Gastrocnemius medialis (tissue), 4 donors: Measurements from ENCODE around the gene PIK3R6. TPM values are rescaled to one million over a fixed set of nuclear protein-coding genes. Genes with fewer than 3 reads are reported as not detected.

Experiments
- ATAC-seq, 2 donors: fragments of 150-250 bp; one replicate each; pipeline ENCODE4 v1.9.1; 2016
- DNase-seq, 2 donors: peaks; one replicate each; pipeline ENCODE4 v3.0.0-alpha.2; 2019
- H3K27ac ChIP-seq, 4 donors: fragments of 200-600 bp; sonication (generic); 1 replicate in 1 of 4; 2 replicates in 3 of 4; pipeline ENCODE4 v1.5.1; 2016 to 2018; ENCODE audit warnings: mild to moderate bottlenecking in 2 of 4, moderate library complexity in 1 of 4
- H3K27me3 ChIP-seq, 3 donors: fragments of 200-600 bp; sonication (generic) in 2 of 3; 1 replicate in 1 of 3; 2 replicates in 2 of 3; pipeline versions ENCODE4 v1.5.1 to v1.6.0; 2016 to 2019; ENCODE audit warnings: mild to moderate bottlenecking in 1 of 3, moderate library complexity in 1 of 3
- H3K36me3 ChIP-seq, 2 donors: fragments of 200-600 bp; sonication (generic) in 1 of 2; one replicate each; pipeline ENCODE4 v1.5.1; 2017 to 2018
- H3K4me1 ChIP-seq, 2 donors: fragments of 200-600 bp; sonication (generic) in 1 of 2; one replicate each; pipeline ENCODE4 v1.5.1; 2016 to 2017; ENCODE audit warnings: mild to moderate bottlenecking in 2 of 2
- H3K4me3 ChIP-seq, 4 donors: fragments of 200-600 bp; sonication (generic) in 3 of 4; 1 replicate in 1 of 4; 2 replicates in 3 of 4; pipeline ENCODE4 v1.5.1; 2016 to 2019; ENCODE audit warnings: mild to moderate bottlenecking in 2 of 4
- H3K9me3 ChIP-seq, 3 donors: fragments of 200-600 bp; sonication (generic) in 2 of 3; 1 replicate in 1 of 3; 2 replicates in 2 of 3; pipeline ENCODE4 v1.5.1; 2016 to 2019
- CTCF ChIP-seq, 5 experiments: fragments of 450-650 bp in 3 of 5; fragments of 200-600 bp in 2 of 5; sonication (generic) in 2 of 5; IDR thresholded peaks in 4 of 5; conservative IDR thresholded peaks in 1 of 5; 1 replicate in 4 of 5; 2 replicates in 1 of 5; pipeline ENCODE4 v1.5.1; 2016 to 2019; ENCODE audit warnings: antibody characterized with exemption in 5 of 5, mild to moderate bottlenecking in 3 of 5, moderate library complexity in 3 of 5
- POLR2A ChIP-seq, 2 donors: fragments of 450-650 bp; IDR thresholded peaks; one replicate each; pipeline ENCODE4 v1.6.1; 2017; ENCODE audit warnings: antibody characterized with exemption in 2 of 2, mild to moderate bottlenecking in 2 of 2, moderate library complexity in 2 of 2
- in situ Hi-C, 4 donors: fragments of 200-750 bp; cut with MboI; loops; one replicate each; pipeline versions ENCODE4 v1.15.0 to v1.8.0; 2017; ENCODE audit warnings: low sequenced_read_pairs in 4 of 4
- intact Hi-C: fragments of 100-400 bp; cut with DNase I; formaldehyde crosslinking; loops from one replicate; pipeline ENCODE4 v1.15.1; 2023; ENCODE audit warnings: low total_unique reads
- total RNA-seq, 4 donors: library from RNA; depleted of rRNA; stranded (reverse); fragments of >200 nt; gene quantifications; one replicate each; pipeline versions ENCODE4 v1.1.0 to v1.2.3, GENCODE V29; 2016

PIK3R6 gene
- total RNA-seq, 4 donors from 2014 or later, result 0.09 to 0.24 (median 0.16) TPM; not detected in 1

DNA sequence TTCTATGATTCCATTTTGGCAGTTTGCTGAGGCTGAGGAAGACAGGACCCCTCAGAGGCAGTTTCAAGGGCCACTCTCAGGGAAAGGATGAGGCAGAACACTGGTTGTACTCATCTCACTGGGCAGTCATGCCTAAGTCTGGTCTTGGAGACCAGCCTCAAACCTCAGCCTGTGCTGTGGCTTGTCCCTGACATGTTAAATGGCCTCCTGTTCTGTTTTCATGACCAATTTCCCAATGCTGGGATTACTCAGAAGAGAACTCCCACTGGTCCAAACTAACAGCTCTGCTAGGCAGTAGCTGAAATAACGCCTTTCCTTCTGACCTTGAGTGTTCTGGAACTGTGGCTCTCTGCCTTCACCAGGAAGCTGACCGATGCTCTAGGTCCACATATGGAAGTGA is 100.7 kb downstream of the PIK3R6 start:
- H3K36me3 ChIP-seq, result no peaks in the 10 kb centered on the region
- no peaks in the 10 kb centered on the region for H3K27me3 ChIP-seq
- no peaks in the 10 kb centered on the region for H3K4me1 ChIP-seq
- no peaks in the 10 kb centered on the region for H3K9me3 ChIP-seq
- no peak for TF ChIP-seq POLR2A (IDR thresholded peaks at IDR 0.05)
- no peak for TF ChIP-seq CTCF (IDR thresholded peaks at IDR 0.05 in 4 of 5, conservative IDR thresholded peaks at IDR 0.05 in 1 of 5)
- no peak overlapping the region for H3K4me3 ChIP-seq
- in situ Hi-C loops (no loop called here), intact Hi-C loops (no loop called here)
- no peak overlapping the region for H3K27ac ChIP-seq
- DNase-seq, result no peak
- no peak for ATAC-seq

- no peaks in the 10 kb centered on the region for H3K36me3 ChIP-seq
- in situ Hi-C loops, result no loop called here
- H3K4me3 ChIP-seq, result no peak overlapping the region
- H3K27ac ChIP-seq, result no peak overlapping the region
- TF ChIP-seq POLR2A (IDR thresholded peaks at IDR 0.05) (no peak), CTCF (IDR thresholded peaks at IDR 0.05 in 4 of 5, conservative IDR thresholded peaks at IDR 0.05 in 1 of 5) (no peak)
- DNase-seq (no peak), ATAC-seq (no peak)
- no peaks in the 10 kb centered on the region for H3K27me3 ChIP-seq
- no peaks in the 10 kb centered on the region for H3K4me1 ChIP-seq
- H3K9me3 ChIP-seq, result no peaks in the 10 kb centered on the region
- intact Hi-C loops, result no loop called here
Observed at GRCh38 chr17:8762012-8762411, 105.5 kb downstream of the PIK3R6 start.

DNA sequence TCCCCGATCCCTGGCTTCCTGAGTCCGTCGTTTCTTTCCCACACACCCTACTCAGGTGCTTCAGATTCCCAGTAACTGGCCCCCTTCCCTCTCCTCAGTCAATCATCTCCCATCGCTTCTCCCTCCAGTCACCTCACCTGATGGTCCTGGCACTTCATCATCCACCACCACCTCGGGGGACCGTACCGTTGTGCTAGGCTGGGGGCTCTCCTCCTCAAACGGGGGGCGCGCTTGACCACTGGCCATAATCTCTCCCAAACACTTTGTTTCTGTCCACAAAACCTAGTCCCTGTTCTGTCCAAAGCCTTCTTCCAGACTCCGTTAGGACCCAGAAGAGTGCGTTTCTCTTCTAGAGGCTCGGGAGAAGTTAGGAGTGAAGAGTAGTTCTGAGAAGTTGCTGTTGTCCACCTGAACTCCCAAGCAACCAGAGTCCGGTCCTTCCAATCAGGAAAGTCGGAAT is 109.3 kb downstream of the PIK3R6 start, which contains the start of gene SPDYE4:
SPDYE4 (minus strand) TSS at position 410 of the 460 bp plus-strand sequence; CDS start at position 246, 164 bp downstream.
- H3K4me1 ChIP-seq, result no peaks in the 10 kb centered on the region
- H3K36me3 ChIP-seq, result no peaks in the 10 kb centered on the region
- H3K9me3 ChIP-seq, result no peaks in the 10 kb centered on the region
- TF ChIP-seq POLR2A (IDR thresholded peaks at IDR 0.05) (no peak), CTCF (IDR thresholded peaks at IDR 0.05 in 4 of 5, conservative IDR thresholded peaks at IDR 0.05 in 1 of 5) (no peak)
- DNase-seq, result no peak
- H3K4me3 ChIP-seq, result no peak within 1 kb of the TSS
- no peaks in the 10 kb centered on the region for H3K27me3 ChIP-seq
- intact Hi-C loops (no loop called here), in situ Hi-C loops (no loop called here)
- no peak within 1 kb of the TSS for H3K27ac ChIP-seq
- no peak for ATAC-seq

DNA sequence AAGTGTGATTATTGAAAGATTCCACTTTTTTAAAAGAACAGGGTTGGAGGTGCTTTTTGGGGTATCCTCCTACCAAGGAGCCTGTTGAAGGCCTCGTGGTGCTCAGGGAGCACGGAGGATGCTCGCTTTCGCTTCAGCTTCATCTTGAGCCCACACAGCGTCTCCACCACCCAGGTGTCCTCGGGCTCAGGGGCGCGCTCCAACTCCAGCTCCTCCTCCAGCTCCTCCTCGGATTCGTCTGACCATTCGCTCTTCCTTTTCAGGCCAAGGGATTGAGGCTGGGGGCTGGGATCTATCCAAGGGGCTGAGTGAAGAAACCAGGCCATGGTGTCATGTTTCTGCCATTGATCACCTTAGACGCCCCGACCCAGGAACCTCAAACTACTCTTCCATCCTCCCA is 110.3 kb downstream of the PIK3R6 start:
- no peak for TF ChIP-seq POLR2A (IDR thresholded peaks at IDR 0.05)
- TF ChIP-seq CTCF (IDR thresholded peaks at IDR 0.05 in 4 of 5, conservative IDR thresholded peaks at IDR 0.05 in 1 of 5), result no peak
- intact Hi-C loops, result no loop called here
- H3K4me1 ChIP-seq, result no peaks in the 10 kb centered on the region
- DNase-seq, result no peak
- H3K27me3 ChIP-seq, result no peaks in the 10 kb centered on the region
- no peaks in the 10 kb centered on the region for H3K9me3 ChIP-seq
- ATAC-seq, result no peak
- H3K36me3 ChIP-seq, result no peaks in the 10 kb centered on the region
- in situ Hi-C loops, result no loop called here
- H3K27ac ChIP-seq, result no peak overlapping the region
- no peak overlapping the region for H3K4me3 ChIP-seq
